ENCODE data around the gene TMCO5A.
"Not testable (repeated sequence)": the region's sequence is repeated elsewhere in the genome, so short reads cannot be mapped to it uniquely, and the experiment has no call there.

Gene TMCO5A

DNA sequence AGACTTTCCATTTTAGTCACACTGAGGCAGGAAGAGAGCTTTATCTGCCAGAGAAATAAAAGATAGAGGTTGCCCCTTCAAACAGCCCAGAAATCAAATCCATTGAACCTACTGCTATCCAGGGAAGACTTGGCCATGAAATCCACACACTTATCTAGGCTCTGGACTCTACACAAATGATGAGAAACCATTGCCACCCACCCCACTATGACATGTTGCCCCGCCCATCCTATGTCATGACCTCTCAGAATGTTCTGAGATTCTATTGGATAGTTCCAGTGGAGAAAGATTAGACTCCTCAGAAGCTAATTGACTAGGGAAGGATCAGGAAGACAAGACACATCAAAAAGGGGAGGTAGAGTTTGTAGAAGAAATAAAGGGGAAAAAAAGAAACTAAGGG lies at the start of gene TMCO5A:
Gene TMCO5A (plus strand): TSS at position 301 of the 400 bp plus-strand sequence. CDS start 1,684 bp downstream, outside the sequence.
- no peak for DNase-seq

DNA sequence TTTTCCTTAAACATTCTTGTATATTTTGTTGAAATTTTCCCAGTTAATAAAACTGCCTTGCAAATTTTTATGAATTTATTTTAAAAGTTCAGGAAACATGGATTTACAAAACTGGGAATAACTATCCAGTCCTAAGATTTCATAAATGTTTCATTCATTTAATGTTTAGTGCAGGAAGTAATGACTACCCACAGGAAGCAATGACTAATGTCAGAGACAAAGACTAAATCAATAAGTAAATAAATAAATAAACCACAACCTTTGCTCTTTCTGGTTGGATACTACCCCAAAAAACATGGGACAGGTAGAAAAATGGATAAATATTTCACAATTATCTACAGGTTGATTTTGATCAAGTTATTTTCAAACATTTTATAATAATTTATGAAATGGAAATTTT lies 48.8 kb upstream of the TMCO5A start:
- DNase-seq: no peak

DNA sequence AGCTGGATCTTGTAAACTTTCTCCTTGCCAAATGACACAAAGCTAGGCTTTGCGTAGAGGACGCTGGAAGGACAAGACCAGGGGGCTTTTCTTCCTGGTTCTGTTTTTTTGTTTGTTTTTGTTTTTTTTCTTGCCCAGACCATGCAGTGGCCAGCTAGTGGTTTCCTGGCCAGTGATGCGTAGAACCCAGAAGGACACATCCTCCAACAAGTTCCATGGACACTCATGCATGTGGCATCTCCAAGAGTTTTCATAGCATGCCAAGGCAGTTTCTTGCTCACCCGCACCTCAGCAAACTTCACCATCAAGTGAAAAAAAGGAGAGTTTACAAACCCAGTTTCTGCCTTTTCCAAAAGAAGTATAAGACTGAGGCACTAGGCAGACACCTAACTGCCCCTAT lies 46.1 kb upstream of the TMCO5A start:
- no peak for DNase-seq

DNA sequence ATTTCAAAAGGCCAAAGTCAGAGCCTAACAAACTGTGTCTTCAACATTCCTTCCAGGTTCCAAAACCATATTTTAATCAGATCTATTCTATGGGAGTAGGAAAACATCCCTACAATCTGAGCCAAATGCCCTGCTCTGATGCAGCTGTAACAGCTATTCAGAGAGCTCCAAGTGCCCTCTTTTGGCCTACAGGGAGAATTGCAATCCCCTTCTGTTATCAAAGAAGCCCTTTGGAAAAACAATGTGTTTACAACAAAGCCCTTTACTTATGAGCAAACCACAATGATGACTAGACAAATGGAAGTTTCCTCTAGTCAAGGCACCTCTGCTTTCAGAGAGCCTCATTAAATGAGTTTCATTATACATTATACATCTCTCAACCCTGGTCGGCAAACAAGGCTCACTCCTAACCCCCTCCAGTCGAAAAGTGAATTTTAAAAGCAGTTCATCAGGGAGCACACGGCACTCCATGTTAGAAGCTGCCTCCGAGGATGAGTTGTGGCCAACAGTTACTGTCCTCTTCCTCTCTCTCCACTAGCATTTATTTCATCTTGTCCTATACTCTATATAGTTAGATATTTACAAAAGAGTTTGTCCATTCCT lies 42.6 kb upstream of the TMCO5A start:
- peak; percentile 65 for DNase-seq

DNA sequence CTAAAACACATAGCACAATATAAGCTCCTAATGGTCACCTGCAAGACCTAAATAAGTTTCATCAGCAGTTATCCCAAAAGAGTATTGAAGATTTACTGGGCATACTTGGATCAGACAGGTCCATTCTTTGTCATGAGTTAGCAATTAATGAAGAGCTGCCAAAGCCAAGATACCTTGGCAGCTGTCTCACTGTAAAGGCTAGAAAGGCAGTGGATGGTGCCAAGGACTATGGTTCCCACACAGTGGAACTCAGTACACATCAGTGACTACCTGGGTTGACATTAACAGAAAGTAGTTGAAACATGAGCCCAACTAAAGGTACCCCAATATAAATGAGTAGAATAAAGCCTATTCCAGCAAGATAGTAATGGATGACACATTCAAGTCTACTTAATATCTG lies 41.1 kb upstream of the TMCO5A start:
- no peak for DNase-seq

DNA sequence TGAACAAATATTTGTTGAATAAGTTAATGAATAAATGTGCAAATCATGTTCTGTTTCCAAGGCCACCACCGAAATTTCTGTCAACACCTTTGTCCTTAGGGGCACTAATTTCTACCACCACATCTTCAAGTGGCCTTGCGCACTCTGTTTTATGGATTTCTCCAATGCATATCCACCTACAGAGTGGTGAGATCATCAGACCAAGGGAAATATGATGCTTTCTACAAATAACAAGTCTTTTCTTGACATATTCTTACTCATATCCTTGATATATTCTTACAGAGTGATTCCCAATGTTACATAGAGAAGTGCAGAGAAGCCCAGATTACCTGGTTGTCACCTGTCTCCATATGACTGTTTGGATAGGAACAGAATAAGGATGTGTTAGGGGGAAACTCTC lies 36.1 kb upstream of the TMCO5A start:
- DNase-seq: no peak

DNA sequence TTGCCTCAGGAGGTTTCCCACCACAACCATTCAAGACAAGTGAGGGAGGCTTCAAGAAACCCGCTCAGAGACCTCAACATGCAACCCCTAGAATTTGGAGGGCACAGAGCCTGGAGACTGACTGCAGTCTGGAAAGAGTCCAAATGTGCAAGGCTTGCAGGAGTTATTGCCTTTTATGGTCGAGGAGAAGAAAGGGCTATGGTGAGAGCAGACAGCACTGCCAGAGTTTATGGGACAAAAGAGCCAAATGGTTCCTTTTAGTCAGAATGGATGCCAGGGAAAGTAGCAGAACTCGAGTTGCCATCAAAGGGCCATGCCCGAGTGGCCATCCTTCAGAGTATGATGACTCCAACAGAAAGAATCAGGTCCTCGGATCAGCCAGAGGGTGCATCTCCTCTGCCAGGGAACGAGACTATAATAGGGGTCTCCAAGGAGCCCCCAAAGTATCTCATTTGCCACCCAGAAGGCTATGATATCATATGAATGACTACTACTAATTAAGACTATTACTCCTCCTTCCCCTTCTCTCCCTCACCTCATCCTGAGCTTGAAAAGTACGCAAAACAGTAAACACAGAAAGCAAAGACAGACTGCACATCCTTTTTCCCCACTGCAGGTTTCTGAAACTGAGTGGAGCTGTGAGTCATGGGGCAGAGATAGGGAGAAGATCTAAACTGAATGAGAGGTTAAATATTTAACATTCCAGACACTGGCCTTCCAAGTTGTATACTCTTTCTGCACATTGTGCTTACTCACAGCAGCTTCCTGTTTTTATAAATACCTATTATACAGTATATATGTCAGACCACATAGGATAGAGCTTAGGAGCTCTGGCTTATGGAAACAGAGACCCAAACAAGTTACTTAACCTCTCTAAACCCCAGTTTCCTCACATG lies 33.9 kb upstream of the TMCO5A start:
- peak; percentile 85 for DNase-seq

DNA sequence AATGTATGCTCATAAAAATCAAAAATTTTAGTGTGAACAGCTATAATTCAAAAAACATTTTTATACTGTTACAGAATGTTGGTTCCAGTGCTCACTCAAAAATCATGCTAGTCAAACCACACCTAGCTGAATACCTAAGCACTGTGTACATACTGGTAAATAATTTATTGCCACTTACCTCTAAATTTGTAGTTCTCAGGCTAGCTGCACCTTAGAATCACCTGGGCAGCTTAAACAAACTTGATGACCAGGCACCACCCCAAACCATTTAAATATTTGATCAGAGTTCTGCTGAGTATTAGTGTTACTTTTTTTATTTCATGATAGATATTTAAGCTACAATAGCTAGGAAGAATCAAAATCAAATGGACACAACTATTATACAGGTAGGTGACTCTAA lies 32.3 kb upstream of the TMCO5A start:
- no peak for DNase-seq

DNA sequence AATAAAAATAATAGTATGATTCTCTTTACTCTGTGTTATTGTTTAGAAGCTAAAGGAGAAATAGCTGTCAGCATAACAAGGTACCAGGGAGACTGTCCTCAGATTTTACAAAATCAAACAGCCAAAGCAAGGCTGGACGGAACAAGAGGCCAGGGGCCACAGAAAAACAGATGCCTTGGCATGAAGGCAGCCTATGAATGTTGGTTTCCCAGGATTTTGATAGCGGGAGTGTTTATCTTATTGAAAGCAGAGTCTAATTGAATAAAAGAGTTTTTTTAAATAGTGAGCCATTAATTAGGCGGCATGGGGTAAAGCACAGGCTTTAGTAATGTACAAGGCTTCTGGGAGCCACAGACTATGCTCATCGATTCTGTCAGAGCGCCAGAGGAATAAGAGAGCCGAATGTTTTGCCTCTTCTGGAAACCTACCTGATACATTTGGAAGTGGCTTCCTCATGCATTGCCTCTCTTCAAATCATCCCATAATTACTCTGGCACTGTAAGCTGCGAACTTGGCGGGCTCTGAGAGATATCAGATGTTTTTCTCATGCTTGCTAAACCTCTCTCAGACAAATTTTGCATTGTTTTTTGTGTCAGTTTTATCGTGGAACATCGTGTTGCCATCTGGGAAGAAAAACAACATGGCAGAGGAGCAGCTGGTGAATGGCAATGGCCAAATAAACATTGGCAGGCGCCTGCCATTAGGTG lies 30.4 kb upstream of the TMCO5A start:
- no peak for DNase-seq

DNA sequence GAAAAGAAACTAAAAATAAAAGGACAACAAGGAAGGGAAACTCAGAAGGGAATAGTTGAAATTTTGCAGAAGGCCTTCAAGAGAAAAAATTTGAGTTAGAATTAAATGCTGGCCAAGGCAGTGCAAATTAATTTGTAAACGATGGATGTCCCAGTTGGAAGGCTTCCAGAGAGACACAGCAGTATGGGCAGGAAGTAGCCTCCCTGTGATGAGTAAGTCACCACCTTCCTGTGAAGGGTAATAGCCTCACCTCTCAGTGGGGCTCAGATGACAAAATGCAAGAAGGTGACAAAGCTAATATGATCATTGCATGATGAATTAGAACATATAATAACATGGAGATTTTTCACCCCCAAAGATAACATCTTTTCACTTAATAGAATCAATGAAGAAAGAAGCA lies 27.3 kb upstream of the TMCO5A start:
- DNase-seq: peak; percentile 46

DNA sequence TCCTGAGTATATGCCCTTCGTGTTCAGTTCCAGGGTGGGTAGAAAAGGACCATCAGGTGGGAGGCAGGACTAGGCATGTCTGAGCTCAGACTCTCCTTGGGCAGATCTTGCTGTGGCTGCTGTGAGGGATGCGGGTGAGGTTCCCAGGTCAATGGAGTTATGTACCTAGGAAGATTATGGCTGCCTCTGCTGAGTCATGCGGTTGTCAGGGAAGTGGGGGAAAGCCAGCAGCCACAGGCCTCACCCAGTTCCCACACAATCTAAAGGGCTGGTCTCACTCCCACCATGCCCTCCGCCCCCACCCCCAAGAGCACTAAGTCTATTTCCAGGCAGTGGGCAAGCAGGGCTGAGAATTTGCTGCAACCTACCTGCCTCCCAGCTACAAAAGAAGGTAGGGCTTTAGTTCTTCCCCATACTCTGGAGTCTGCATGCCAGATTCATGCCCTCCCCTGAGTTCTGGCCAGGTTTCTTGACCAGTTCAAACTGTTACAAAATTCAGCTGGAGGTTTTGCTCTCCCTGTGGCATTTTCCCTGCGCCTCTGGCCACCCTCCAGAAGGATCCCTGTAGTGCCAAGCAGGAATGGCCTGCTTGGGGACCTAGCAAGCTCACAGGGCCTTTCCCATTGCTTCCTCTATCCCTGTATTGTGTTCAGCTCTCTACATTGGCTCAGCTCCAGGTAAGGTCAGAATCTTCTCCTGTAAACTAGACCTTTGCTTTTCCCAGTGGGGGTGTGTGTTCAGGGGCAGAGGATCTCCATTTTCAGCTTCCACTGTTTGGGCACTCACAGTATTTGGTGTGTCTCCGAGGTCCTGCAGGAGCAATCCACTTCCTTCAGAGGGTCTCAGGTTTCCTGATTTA lies 12.7 kb upstream of the TMCO5A start:
- peak; percentile 24 for DNase-seq

DNA sequence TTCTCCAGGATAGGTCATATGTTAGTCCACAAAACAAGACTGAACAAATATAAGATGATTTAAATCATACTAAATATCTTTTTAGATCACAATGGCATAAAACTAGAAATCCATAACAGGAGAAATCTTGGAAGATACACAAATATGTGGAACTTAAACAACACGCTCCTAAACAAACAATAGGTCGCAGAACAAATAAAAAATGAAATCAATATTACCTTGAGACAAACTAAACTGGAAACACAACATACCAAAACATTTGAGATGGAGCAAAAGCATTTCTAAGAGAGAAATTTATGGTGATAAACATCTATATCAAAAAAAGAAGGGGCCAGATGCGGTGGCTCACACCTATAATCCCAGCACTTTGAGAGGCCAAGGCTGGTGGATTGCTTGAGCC lies 8.3 kb upstream of the TMCO5A start:
- no peak for DNase-seq

DNA sequence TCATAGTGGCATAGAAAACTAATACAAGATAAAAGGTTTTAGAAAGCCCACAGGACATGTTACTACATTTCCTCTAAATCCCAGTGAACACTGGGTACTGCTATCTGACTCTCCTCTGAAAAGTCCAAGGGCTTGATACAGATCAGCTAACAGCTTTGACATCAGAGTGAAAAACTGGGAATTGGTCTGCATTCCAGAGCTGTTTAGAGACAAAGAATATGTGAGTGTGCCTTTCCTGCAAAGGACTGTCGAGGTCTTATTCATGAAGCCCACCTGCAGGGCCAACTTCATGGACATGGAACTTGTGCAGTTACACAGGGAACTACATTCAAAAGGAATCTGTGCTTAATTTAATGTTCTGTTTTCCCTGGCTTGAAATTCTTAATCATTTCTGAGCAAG lies 5.2 kb upstream of the TMCO5A start:
- DNase-seq: peak; percentile 9

DNA sequence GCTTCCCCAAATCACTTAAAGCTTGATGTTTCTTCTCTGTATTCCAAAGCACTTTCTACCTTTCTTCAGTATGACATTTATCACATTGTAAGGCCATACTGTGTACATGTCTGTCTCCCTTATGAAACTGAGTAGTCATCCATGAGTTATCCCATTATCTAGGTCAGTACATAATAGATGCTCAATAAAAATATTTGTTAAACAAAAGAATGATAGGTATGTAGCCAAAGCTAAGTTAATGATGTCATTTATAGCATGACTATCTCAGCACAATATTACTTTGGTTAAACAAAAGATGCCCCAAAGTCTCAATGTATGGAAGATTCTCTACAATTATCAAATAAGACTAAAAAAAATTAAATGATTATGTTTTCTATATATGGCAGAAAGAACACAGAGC lies 3.1 kb upstream of the TMCO5A start:
- DNase-seq: peak; percentile 56

DNA sequence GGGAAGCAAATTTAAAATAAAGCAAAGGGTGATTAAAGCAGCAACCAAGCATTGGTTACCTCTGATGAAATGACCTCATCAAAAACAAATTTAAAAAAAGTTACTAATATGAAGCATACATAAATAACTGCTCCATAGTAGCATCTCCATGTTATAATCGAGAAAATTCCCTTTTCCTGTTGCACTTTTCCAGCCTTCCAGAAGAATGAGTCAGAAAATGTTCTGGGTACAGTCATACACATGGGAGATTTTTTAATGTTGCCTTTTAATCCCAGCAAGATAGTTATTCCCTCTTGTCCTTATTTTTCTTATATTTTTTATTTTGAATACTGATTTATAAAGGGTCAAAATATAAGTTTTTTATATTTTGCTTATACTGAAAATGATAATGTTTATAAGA lies 2.6 kb upstream of the TMCO5A start:
- DNase-seq: peak; percentile 83

DNA sequence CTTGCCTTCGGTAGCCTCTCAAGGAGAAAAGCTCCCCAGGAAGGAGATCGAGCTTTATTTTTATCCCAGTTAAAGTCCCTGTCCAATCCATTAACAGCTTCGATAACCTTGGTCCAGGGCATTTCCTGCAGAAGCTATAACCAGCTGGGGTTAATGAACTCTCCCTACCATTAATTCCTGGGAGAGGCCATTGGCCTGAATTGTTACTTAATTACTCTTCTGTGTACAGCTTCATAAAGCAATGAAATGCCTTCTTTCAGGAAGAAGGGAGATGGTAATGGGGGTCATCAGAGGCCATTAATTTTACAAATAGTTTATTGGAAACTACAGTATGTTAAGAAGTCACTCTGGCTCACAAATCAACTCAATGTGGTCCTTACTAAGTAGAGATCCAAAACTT lies 1.9 kb upstream of the TMCO5A start:
- DNase-seq: no peak

DNA sequence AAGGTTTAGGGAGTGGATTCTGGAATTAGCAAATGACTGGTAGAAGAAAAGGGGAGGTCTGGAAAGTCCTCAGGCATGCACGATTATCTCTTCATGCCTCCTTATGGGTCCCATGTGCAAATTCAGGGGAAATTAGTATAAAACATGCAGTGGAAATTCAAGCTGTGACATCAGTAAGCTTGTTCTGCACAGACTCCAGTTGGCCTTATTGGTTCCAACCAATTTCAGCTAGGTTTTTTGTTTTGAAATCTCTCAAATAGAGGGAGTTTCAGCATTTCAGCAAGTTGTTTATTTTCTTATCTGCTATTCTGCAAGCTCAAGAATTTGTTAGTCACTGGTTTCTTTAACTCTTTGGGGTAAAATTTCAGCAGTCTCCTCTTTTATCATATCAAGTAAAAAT lies 774 bp upstream of the TMCO5A start:
- DNase-seq: peak; percentile 60

DNA sequence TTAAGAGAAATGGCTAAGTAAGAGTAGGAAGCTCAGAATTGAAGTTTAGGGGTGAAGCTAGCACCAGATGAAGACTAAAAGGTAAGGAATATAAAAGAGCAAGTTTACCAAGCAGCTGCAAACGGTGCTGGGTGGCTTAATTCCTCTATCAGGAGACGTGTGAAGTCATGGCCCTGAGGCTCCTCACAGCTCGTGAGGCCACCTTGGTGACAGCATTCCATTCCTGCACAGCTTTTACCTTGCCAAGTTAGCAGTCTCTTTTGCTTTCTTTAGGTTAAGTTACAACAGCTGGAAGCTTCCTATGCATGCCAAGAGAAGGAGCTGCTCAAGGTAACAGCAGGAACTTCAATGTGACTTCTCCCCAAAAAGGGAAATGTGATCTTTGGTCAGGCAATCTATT lies 6.4 kb downstream of the TMCO5A start:
- no peak for DNase-seq

DNA sequence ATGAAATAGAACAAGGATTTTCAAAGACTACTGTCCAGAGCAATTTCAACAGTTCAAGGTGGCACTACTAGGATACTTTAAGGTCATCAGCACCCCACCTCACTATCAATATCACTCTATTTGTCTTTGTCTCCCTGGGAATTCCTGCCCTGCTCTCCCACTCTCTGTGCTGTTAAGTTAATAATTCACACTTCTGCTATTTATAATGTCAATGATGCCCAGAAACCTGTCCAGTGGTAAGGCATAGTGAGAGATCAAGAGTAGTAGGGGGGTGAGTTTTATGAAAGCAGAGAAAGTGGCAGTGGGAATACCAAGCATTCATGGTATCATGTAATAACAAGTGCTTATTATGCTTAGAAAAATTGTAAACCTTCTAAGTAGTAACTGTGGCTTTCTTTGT lies 7.3 kb downstream of the TMCO5A start:
- no peak for DNase-seq

DNA sequence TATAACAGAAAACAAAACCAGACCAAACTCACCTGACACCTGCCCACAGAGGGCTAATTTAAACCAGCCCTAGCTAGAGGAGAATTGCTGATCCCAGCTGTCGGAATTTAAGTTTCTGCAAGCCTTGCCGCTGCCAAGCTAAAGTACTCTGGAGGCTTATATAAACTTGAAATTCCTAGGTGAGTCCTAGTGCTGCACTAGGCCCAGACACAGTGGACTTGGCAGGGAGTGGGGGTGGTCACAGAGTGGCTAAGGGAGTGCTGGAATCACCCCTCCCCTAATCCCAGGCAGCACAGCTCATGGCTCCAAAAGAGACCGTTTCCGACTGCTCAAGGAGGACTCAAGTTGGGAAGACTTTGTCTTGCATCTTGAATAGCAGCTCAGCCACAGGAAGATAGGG lies 17.6 kb downstream of the TMCO5A start:
- DNase-seq: no peak

DNA sequence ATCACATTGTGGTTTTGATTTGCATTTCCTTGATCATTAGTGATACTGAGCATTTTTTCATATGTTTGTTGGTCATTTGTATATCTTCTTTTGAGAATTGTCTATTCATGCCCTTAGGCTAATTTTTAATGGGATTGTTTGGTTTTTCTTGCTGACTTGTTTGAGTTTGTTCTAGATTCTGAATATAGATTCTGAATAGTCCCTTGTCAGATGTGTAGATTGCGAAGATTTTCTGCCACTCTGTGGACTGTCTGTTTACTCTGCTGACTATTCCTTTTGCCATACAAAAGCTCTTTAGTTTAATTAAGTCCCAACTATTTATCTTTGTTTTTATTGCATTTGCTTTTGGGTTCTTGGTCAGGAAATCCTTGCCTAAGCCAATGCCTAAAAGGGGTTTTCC lies 26.3 kb downstream of the TMCO5A start:
- DNase-seq: not testable (repeated sequence)

DNA sequence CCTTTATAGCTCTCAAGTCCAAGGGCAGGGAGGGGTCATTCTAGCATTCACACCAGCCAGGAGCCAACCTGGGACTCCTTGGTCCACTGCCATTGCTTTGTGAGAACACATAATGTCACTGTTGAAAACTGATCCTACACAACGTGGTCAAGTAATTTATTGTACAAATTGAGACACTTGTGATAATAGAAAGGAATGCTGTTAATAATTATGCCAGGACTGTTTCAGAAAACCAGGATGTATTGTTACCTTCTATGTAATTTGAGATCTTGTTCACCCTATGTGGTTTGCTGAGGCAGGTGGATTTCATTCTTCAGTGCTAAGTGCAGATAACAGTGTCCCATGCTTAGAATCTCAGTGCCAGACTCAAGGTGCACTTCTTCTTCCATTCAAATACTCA lies 33.3 kb downstream of the TMCO5A start:
- no peak for DNase-seq

DNA sequence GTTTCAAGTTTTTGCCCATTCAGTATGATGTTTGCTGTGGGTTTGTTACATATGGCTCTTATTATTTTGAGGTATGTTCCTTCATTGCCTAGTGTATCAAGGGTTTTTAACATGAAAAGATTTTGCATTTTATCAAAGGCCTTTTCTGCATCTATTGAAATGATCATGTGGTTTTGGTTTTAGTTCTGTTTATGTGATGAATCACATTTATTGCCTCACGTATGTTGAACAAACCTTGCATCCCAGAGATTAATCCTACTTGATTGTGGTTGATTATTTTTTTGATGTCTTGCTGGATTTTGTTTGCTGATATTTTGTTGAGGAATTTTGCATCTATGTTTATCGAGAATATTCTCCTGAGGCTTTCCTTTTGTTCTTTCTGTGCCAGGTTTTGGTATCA lies 39.4 kb downstream of the TMCO5A start:
- DNase-seq: peak; percentile 16
